DMS53 treated with DMSO at 0.1 percent for 48 hours (cell line): ENCODE data around the gene CTNS.
"Not testable (repeated sequence)": the region's sequence is repeated elsewhere in the genome, so short reads cannot be mapped to it uniquely, and the experiment has no call there.

Experiments used
- DNase-seq: peaks from one replicate; lab custom pipeline; 2025; ENCODE audit not compliant: unreplicated experiment; lab: John Stamatoyannopoulos, UW

CTNS gene

DNA sequence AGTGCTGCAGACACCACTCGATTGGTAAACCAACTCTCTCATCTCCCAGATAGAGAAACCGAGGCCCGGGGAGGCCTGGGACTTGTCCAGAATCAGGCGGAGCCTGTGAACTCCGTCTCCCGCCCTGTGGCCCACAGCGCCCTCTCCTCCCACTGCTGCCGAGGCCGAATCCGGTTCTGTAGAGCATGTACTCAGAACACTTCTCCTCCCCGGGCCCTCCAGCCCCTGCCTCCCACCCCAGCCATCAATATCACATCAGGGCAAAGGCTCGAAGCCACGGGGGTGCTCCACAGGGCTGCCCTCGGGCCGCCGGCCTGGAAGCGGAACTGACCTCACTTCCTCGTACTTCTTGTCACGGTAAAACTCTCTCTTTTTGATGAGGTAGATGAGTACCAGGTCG is 45.0 kb downstream of the CTNS start:
- DNase-seq = no peak

DNA sequence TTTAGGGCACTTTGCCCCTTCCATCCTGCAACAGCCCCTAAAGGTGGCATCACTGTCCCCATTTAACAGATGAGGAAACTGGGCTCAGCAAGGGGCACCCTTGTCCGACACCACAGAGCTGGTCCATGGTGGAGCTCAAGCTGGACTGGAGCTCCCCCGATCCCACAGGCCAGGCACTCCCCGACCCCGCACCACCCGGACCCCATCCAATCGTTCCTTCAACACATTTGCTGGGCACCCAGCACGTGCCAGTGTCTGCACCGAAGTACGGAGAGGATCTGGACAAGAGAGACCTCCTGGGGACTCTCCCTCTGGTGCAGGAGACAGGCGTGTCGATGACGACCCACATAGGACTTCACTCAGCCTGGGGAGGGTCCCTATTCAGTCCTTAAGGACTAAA is 45.5 kb downstream of the CTNS start:
- no peak for DNase-seq

DNA sequence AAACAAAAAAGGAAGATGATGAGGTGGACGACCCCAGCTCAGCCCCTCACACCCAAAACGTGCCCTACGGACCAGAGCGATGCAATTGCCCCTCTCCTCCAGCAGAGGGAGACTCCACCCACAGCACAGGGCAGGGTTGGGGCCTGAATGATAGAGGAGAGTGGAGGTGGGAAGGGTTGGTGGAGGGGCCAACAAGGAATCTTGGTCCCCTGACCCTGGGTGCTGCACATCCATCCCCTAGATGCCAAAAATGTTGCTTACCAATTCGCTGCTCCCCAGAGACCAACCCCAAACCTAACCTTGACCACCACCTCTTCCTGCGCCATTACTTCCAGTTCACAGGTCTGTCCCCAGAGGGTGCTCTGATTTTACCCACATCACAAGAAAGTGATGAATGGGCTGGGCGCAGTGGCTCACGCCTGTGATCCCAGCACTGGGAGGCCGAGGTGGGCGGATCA is 46.5 kb downstream of the CTNS start:
- DNase-seq = no peak

DNA sequence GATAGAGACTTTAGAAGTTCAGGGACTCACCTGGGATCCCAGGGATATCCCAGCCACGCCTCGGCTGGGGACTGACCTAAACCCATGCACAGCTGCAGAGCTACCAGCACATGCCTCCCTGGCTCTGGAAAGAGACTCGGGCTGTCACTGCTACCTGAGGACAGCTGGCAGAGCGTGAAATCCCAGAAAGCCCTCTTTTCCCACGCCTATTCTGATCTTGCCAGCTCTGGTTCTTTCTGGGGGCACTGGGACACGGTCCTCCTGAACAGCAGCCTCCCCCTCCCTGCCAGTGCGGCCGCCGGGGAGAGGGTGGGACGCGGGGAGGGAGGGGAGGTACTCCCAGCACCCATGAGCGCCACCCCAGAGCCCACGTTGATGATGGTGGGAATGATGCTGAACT is 48.6 kb downstream of the CTNS start:
- DNase-seq = no peak

DNA sequence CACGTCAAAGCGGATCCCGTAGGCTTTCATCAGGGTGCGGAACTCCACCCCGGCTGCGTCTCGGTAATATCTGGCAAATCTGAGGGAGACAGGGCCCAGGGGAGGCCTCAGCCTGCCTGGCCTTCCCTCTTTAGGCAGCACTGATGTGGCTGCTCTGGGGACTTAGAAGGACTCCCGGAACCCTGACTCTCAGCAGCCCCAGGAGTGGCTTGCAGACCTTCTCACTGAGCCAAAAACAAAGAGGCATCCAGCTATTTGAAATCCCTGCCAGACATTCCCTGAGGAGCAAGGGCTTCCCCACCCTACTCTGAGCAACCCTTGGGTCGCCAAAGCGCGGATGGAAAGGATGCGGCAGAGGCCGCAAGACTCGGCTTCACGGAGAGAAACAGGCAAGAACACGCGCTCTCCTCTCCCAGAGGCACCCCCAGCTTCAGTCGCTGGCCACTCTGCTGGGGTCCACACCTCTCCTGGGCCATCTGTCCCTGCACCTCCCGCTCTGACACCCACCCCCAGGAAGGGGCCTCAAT is 51.5 kb downstream of the CTNS start:
- DNase-seq = no peak

DNA sequence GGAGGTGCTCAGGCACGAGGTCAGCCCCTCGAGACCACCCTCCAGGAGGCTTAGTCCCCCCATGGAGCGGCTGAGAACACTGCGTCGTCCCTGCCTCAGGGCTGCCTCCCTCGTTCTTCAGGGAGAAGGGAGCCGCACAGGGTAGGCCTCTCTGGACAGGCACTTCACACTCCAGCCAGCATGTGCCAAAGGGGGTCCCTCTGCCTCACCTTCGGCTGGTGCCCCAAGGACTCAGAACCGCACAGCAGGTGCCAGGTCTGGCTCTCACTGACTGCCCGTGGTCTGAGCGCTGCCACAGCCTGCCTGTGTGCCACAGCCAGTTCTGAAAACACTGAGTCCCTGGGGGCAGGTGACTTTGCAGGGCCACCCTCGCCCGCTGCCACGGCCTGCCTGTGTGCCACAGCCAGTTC is 52.3 kb downstream of the CTNS start:
- DNase-seq = no peak

DNA sequence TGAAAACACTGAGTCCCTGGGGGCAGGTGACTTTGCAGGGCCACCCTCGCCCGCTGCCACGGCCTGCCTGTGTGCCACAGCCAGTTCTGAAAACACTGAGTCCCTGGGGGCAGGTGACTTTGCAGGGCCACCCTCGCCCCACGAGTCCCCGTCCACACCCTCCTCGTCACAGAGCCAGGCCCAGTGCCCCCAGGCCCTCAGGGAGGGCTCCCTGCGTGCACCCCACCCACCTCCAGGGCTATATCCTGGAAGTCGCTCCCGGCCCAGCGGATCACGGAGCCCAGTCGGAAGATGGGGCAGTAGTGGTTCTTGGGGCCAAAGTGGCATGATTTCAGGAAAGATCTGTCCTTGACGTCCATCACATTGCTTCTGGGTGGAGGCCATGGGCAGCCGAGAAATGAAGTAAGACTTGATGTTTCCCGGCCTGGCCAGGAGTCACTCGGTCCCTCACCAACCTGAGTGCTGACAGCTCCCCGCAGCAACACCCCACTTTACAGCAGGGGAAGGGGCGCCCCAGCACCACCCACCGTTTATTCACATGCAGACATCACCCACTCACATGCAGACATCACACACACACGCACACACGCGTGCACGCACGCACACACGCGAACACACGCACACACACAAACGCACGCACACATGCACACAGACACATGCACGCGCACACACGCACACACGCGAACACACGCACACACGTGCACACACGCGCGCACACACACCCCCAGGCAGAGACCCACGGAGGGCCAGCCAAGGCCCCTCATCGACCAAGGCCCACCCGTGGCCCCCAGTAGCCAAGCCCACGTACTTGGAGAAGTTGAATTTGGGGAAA is 52.9 kb downstream of the CTNS start:
- no peak for DNase-seq

DNA sequence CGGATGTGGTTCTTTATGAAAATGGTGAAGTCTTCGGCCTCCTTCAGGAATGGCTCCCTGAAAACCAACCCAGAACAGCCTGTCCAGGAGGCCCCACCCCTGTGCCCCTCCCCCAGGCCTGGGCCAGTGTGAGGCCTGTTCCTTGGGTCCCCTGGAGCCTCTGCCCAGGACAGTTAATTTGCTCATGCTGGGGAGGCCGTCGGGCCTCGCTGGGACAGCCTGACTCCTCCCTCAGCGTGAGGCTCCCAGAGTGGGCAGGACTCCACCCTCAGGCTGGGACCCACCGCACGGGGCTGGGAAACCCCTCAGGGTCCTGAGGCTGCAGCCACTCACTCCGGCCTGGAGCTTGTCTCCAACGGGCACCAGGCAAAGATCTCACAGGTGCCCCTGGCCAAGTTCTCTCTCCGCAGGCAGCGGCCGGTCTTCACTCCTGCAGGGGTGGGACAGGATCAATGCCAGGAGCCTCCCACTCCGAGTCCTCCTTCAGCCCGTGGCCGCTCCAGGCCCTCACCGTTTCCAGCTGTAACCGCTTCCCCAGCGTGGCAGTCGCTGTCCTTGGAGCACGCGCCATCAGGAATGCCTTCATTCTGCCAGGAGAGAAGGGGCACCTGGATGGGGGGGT is 53.6 kb downstream of the CTNS start:
- no peak for DNase-seq

DNA sequence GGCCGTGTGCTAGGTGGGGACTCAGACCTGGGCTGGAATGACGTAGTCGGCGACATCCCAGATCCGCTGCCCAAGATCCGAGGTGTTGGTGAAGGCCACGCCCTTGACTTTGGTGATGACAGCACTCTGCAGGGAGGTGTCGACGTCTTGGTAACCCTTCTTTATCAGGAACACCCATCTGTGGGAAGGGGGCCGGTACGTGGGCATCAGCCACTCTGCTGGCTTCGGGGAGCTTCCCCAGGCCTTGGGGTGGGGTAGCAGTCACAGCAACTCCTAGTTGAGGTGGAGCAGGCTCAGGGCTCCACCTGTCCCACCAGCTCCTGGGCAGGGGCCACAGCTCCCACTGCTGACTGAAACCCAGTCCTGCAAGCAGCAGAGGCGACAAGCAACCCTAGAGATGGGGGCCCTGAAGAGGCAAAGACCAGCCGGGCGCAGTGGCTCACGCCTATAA is 55.1 kb downstream of the CTNS start:
- DNase-seq = no peak

DNA sequence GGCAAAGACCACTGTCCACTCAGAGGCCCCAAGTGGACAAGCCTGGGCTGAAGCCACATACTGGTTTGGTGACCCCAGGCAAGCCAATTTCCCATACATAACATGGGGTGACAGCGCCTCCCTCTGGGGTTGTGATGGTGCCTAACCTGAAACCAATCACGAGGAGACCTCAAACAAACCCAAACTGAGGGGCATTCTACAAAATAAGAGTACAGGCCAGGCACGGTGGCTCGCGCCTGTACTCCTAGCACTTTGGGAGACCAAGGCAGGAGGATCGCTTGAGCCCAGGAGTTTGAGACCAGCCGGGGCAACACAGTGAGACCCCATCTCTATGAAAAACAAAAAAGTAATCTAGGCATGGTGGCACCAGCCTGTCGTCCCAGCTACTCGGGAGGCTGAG is 55.8 kb downstream of the CTNS start:
- no peak for DNase-seq

DNA sequence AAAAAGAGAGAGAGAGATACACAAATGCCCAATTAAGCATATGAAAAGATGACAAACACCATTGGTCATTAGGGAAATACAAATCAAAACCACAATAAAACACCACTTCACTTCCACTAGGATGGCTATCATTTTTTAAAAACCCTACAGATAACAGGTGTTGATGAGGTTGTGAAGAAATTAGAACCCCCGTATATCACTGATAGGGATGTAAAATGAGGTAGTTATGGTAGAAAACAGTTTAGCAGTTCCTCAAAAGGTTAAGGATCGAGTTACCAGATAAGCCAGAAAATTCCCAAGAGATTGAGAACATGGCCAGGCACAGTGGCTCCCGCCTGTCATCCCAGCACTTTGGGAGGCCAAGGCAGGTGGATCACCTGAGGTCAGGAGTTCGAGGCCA is 56.6 kb downstream of the CTNS start:
- DNase-seq = no peak

DNA sequence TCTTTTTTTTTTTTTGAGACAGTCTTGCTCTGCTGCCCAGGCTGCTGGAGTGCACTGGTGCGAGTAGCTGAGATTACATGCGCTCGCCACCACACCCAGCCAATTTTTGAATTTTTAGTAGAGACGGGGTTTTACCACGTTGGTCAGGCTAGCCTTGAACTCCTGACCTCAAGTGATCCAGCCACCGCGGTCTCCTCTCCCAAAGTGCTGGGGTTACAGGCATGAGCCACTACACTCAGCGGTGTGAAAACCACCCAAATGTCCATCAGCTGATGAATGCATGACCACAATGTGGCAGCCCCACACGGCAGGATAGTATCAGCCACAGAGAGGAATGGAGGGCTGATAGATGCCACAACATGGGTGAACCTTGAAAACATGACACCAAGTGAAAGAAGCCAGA is 57.3 kb downstream of the CTNS start:
- DNase-seq = no peak

DNA sequence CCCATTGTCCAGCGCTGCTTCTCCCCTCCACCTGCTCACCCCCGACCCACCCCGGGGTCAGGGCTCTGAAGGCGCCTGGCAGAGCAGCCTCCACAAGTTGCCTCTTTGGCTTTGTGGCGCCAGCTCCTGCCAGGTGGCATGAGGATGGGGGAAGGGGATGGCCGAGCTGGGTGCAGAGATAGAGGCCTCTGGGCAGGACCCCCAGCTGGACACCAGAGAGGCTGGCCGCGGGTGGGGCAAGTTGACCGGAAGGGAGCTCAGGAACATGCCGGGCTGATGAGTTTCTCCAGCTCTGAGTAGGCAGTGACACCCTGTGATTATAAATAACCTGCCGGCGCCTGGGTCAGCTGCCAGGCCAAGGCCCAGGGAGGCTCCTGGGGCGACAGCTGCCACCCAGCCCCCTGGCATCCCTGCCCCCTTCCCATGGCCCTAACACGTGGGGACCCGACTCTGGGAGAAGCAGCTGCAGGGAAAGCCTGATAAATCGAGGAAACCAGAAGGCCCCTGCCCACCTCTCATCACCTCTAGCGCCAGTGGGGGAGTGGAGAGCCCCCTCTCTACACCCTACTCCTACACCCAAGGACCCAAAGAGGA is 58.7 kb downstream of the CTNS start:
- peak; percentile 3 for DNase-seq

DNA sequence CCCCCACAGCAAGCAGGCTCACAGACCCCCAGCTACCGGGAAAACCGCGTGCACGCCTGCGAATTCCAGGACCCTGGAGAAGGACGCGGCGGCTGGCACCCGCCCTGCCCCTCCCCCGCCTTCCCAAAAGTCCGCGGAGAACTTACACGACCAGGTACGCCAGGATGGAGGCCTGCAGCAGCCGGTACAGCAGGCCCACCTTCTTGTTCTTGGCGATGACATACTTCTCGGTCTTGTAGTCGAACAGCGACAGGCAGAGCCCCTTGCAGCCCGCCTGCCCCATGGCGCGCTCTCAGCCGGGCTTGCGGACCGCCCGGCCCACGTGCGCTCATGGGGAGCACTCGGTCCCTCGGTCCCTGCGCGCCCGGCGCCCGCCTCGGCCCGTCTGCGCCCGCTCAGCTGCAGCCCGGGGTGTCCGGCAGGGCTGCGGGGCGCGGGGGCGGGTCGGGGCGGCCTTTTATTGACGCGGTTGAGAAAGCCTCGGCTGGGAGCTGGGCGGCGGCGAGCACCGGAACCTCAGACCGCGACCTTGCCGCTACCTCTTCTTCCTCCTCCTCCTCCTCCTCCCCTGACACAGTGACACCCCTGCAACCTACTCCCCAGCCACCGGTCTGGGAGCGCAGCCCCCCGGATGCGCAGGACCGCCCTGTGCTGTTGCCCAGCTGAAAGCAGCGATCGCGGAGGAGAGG is 59.3 kb downstream of the CTNS start, which contains the start of gene P2RX5:
TSS of gene P2RX5 (minus strand) at position 433 of the 689 bp plus-strand sequence. CDS start at position 283, 150 bp downstream.
- no peak for DNase-seq

DNA sequence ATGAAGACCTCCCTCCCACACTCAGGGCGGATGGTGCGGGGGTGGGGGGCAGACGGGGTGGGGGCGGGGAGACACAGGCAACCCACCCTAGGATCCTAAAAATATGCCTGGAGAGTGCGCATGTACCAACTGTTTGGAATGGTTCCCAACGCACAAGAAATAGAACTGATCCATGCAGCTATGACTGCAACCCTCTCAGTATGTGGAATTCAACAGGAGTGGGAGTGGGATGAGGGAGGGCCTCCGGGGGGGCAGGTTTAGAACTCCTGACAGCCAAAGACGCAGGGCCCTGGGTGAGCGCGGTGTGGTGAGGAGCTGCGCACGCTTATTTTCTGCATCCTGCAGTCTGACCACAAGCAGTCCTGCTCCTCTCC is 60.5 kb downstream of the CTNS start:
- DNase-seq = no peak

DNA sequence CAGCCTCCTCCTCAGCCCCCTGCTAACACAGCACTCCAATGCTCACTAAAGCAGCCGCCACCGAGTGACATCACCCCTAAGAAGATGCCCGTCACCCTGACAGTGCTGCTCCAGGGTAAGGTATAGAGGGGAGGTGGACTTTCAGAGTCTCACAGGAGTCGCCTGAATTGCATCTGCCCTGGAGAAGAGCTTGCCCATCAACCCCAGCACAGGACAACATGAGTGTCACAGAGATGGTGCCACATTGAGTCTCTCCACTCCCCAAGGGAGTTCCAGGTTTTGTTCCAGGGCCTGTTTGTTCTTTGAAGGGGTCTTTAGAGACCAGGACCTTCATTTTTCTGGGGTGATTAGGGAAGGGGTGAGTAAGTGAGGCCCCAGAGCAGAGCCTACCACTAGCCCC is 61.6 kb downstream of the CTNS start:
- no peak for DNase-seq

DNA sequence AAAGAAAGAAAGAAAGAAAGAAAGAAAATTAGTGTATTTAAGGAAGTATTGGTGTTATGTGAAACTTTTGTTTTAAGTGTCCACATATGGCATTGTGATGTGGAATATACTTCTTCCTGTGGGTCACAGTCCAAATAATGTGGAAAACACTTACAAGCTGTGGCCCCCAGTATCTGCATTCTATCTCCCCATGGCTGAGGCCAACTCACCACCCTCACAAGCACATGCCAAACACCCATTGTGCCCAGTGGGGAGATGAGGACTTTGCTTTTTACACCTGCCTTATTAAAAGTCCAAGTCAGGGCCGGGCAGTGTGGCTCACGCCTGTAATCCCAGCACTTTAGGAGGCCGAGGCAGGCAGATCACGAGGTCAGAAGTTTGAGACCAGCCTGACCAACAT is 63.4 kb downstream of the CTNS start:
- no peak for DNase-seq

DNA sequence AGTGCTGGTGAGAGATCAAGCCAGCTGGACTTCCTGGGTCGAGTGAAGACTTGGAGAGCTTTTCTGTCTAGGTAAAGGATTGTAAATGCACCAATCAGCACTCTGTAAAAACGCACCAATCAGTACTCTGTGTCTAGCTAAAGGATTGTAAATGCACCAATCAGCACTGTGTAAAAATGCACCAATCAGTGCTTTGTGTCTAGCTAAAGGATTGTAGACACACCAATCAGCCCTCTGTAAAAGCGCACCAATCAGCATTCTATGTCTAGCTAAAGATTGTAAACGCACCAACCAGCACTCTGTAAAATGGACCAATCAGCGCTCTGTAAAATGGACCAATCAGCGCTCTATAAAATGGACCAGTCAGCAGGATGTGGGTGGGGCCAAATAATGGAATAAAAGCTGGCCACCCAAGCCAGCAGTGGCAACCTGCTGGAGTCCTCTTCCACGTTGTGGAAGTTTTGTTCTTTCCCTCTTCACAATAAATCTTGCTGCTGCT is 65.5 kb downstream of the CTNS start:
- not testable (repeated sequence) for DNase-seq

DNA sequence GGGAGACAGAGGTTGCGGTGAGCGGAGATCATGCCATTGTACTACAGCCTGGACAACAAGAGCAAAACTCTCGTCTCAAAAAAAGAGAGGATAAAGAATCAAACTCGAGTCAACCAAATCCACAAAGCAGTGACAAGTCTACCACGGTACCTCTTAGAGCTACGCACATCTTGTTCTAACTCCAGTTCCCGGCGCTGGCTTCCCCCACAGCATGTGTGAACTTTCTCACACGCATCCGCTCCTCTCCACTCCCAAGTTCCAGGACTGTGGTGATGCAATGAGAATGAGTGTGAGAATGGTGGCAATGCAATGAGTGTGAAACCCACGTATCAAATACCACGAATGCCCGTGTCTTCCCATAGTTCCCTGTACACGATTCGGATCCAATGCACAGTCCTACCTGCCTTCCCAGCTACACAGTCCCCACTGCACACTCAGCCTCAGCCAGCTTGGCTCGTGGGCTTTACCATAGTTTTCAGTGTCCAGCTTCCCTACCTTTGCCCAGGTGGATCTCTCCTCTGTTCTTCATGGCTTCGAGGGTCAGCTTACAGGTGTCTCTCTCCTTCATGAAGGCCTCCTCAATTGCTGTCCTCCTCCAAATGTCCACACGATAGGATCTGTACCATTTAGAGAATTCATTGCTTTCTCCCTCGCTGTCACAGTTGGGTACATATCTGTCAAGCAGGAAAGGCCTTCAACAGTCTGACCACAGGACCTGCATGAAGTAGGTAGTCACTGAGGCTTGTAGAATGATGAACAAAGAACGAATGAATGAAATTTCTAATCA is 68.6 kb downstream of the CTNS start:
- no peak for DNase-seq

DNA sequence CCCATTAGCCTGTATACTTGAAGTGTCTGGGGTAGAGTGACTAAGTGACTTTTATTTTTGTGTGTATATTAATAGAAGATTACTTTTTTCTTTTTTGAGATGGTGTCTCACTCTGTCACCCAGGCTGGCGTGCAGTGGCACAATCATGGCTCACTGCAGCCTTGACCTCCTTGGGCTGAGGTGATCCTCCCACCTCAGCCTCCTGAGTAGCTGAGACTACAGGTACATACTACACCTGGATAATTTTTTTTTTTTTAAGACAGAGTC is 69.1 kb downstream of the CTNS start:
- not testable (repeated sequence) for DNase-seq

DNA sequence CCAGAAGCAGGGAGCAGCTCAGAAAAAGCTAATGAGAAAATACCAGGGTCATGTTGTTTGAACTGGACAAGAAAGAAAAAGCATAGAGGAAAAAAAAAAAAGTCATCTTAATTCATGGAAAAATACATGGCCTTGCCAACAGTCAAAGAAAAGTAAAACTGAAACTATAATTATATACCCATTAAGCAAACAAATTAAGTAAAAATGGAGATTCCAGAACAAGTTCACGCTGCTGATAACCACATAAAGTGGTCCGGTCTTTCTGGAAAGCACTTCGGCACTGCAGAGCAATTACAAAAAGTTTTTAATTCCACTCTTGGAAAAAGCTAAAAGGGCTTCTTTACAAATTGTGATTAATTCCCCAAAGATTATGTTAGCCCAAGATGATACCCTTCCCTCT is 71.8 kb downstream of the CTNS start:
- no peak for DNase-seq
